Measurements from ENCODE around the gene RTRAF.

RTRAF gene

DNA sequence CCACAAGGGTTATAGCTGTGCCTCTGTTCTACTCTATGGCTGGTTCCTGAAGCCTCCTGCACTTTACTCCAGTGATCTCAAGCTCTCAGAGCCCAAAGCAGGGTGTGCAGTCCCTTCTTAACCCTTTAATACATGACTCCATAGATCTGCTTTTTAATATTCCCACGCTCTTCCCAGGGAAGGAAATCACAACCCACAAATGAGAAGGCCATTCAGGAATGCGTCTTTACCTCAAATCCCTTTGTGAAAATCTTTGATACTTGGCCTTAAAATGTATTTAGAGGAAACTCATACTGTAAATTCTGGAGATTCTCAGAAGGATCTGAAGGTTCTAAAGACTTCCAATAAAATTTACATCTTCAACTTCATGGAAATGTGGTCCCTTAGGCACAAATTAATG, 62.5 kb downstream of the RTRAF start:
- no peak for DNase-seq

DNA sequence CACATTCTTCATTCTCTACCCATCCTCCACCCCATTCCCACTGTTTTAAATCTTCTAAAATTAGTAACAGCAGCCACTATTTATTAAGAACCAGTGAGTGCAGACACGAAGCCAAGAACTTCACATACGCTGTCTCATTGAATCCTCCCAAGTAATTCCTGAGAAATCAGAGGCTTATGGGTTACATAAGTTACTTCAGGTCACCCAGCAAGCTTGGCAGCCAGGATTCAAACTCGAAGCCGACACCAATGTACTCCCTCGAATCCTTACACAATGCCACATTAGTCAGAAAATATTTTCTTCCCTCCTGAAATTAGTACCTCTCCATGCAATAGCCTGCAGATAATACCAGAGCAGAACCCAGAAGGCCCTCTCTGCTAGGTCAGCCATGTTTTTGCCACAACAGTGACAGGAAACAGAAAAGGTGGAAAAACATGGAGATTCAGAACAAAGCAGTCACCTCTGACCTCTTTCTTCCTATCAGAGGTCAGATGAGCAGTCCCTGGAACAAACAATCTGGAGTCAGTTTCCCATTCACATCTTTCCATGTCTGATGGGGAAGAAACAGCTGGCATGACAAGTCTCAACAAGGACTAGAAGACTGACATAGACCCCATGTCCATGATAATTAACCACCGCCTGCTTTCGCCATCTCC, 63.1 kb downstream of the RTRAF start:
- DNase-seq: no peak

- DNase-seq: no peak
Measured at GRCh38 chr14:52053044-52053443, 63.7 kb downstream of the RTRAF start.

GRCh38 chr14:52054678-52055077, 65.3 kb downstream of the RTRAF start:
- DNase-seq: no peak

- no peak for DNase-seq
Measured at GRCh38 chr14:52055167-52055566, 65.8 kb downstream of the RTRAF start.

DNA sequence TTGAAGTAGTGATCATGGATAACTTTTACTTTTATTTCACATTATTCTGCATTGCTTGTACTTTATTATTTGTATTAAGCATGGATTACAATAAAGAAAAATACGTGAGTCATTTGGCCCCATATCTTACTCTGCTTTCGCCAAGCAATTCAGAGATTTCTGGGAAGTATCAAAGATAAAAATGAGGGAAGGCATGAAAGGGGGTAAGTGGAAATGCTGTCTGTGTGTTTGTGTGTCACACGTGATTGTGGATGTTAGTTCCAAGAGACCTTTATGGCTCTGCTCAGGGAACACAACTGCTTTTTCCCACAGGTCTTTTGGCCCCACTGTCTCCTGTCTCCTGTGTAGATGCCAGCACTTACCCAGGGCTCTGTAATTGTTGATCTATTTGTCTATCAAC, 69.0 kb downstream of the RTRAF start:
- no peak for DNase-seq

DNA sequence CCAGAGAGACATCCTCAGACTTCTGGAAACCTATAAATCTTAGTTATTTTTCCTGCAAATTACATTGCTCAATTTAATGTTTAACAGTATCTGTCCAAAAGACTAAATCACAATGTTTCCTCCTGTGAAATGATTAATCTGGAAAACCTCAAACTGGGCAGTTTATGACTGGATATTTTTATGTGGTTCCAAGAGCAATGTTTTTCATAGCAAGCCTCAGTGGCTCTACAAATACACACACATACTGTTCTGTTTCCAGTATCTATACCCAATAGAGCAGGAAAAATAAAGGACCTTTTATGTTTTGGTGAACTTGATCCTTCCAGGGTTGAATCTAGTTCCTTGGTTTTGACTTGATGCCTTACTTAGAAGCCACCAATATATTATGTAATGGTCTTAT, 70.3 kb downstream of the RTRAF start:
- DNase-seq: no peak

DNA sequence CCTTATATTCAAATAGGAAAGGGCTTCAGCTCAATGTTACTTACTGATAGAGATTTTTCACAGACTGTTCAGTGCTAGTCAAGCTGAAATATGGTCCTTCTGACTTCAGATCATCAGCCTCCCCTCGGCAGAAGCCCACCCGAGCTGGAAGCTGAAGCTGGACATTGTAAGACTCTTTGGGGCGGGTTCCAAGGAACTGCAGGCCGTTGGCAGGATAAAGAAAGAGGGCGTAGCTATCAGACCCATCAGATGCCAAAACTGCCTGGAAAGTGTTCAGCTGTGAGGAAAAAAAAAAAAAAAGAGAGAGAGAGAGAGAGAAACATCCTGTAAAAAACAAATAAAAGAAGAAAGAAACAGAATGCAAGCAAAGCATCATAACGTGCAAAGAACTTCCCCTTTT, 70.7 kb downstream of the RTRAF start:
- no peak for DNase-seq

All from bone marrow (tissue), 2 donors.